Measurements from ENCODE around the gene KCND2.

KCND2 gene

GRCh38 chr7:120502132-120502531, 229.2 kb downstream of the KCND2 start:
- no peak overlapping the region for H3K4me3 ChIP-seq (ENCODE audit: low read length)
- H3K9ac ChIP-seq (ENCODE audit: low read length) = no peak overlapping the region
- H3K27me3 ChIP-seq (replicated peaks; ENCODE audit: control insufficient read depth, insufficient read depth, low read length) = no peaks in the 10 kb centered on the region
- H3K4me1 ChIP-seq (ENCODE audit: control insufficient read depth, insufficient read depth, low read length) = no peaks in the 10 kb centered on the region
- H3K9me3 ChIP-seq (ENCODE audit: control insufficient read depth, low read length) = no peaks in the 10 kb centered on the region
- DNase-seq (ENCODE audit: low read depth) = no peak
- no peaks in the 10 kb centered on the region for H3K36me3 ChIP-seq (ENCODE audit: control insufficient read depth, insufficient read depth, low read length, severe bottlenecking)

- DNase-seq (ENCODE audit: low read depth) = no peak
- Histone ChIP-seq H3K9me3 (ENCODE audit: control insufficient read depth, low read length) (no peaks in the 10 kb centered on the region), H3K9ac (ENCODE audit: low read length) (no peak overlapping the region), H3K27me3 (replicated peaks; ENCODE audit: control insufficient read depth, insufficient read depth, low read length) (no peaks in the 10 kb centered on the region), H3K4me3 (ENCODE audit: low read length) (no peak overlapping the region), H3K4me1 (ENCODE audit: control insufficient read depth, insufficient read depth, low read length) (no peaks in the 10 kb centered on the region), H3K36me3 (ENCODE audit: control insufficient read depth, insufficient read depth, low read length, severe bottlenecking) (no peaks in the 10 kb centered on the region)
Measured at GRCh38 chr7:120502825-120503224, 229.8 kb downstream of the KCND2 start.

GRCh38 chr7:120504386-120504785, 231.4 kb downstream of the KCND2 start:
- H3K9ac ChIP-seq (ENCODE audit: low read length) = no peak overlapping the region
- no peak for DNase-seq (ENCODE audit: low read depth)
- no peaks in the 10 kb centered on the region for H3K4me1 ChIP-seq (ENCODE audit: control insufficient read depth, insufficient read depth, low read length)
- H3K27me3 ChIP-seq (replicated peaks; ENCODE audit: control insufficient read depth, insufficient read depth, low read length) = no peaks in the 10 kb centered on the region
- no peak overlapping the region for H3K4me3 ChIP-seq (ENCODE audit: low read length)
- H3K36me3 ChIP-seq (ENCODE audit: control insufficient read depth, insufficient read depth, low read length, severe bottlenecking) = no peaks in the 10 kb centered on the region
- H3K9me3 ChIP-seq (ENCODE audit: control insufficient read depth, low read length) = no peaks in the 10 kb centered on the region

GRCh38 chr7:120505770-120506169, 232.8 kb downstream of the KCND2 start:
- no peaks in the 10 kb centered on the region for H3K36me3 ChIP-seq (ENCODE audit: control insufficient read depth, insufficient read depth, low read length, severe bottlenecking)
- no peak overlapping the region for H3K4me3 ChIP-seq (ENCODE audit: low read length)
- no peaks in the 10 kb centered on the region for H3K4me1 ChIP-seq (ENCODE audit: control insufficient read depth, insufficient read depth, low read length)
- no peak overlapping the region for H3K9ac ChIP-seq (ENCODE audit: low read length)
- no peaks in the 10 kb centered on the region for H3K9me3 ChIP-seq (ENCODE audit: control insufficient read depth, low read length)
- no peak for DNase-seq (ENCODE audit: low read depth)
- no peaks in the 10 kb centered on the region for H3K27me3 ChIP-seq (replicated peaks; ENCODE audit: control insufficient read depth, insufficient read depth, low read length)

GRCh38 chr7:120512701-120513100, 239.7 kb downstream of the KCND2 start:
- no peaks in the 10 kb centered on the region for H3K27me3 ChIP-seq (replicated peaks; ENCODE audit: control insufficient read depth, insufficient read depth, low read length)
- H3K9me3 ChIP-seq (ENCODE audit: control insufficient read depth, low read length) = no peaks in the 10 kb centered on the region
- H3K4me3 ChIP-seq (ENCODE audit: low read length) = no peak overlapping the region
- no peak overlapping the region for H3K9ac ChIP-seq (ENCODE audit: low read length)
- DNase-seq (ENCODE audit: low read depth) = no peak
- H3K36me3 ChIP-seq (ENCODE audit: control insufficient read depth, insufficient read depth, low read length, severe bottlenecking) = no peaks in the 10 kb centered on the region
- H3K4me1 ChIP-seq (ENCODE audit: control insufficient read depth, insufficient read depth, low read length) = no peaks in the 10 kb centered on the region

- H3K9ac ChIP-seq (ENCODE audit: low read length) = no peak overlapping the region
Measured at GRCh38 chr7:120519224-120519623, 246.2 kb downstream of the KCND2 start.

GRCh38 chr7:120521761-120522737, 249.1 kb downstream of the KCND2 start:
- Histone ChIP-seq H3K9ac (ENCODE audit: low read length) (no peak overlapping the region), H3K4me1 (ENCODE audit: control insufficient read depth, insufficient read depth, low read length) (peaks cover 4% of the 10 kb centered on the region), H3K27me3 (replicated peaks; ENCODE audit: control insufficient read depth, insufficient read depth, low read length) (no peaks in the 10 kb centered on the region), H3K36me3 (ENCODE audit: control insufficient read depth, insufficient read depth, low read length, severe bottlenecking) (no peaks in the 10 kb centered on the region), H3K9me3 (ENCODE audit: control insufficient read depth, low read length) (no peaks in the 10 kb centered on the region), H3K4me3 (ENCODE audit: low read length) (no peak overlapping the region)
- DNase-seq (ENCODE audit: low read depth) = no peak

More at GRCh38 chr7:120519224-120519623, 246.2 kb downstream of the KCND2 start:
- Histone ChIP-seq H3K4me1 (ENCODE audit: control insufficient read depth, insufficient read depth, low read length) (no peaks in the 10 kb centered on the region), H3K27me3 (replicated peaks; ENCODE audit: control insufficient read depth, insufficient read depth, low read length) (no peaks in the 10 kb centered on the region), H3K4me3 (ENCODE audit: low read length) (no peak overlapping the region), H3K36me3 (ENCODE audit: control insufficient read depth, insufficient read depth, low read length, severe bottlenecking) (no peaks in the 10 kb centered on the region), H3K9me3 (ENCODE audit: control insufficient read depth, low read length) (no peaks in the 10 kb centered on the region)
- DNase-seq (ENCODE audit: low read depth) = no peak

- no peaks in the 10 kb centered on the region for H3K9me3 ChIP-seq (ENCODE audit: control insufficient read depth, low read length)
- no peaks in the 10 kb centered on the region for H3K36me3 ChIP-seq (ENCODE audit: control insufficient read depth, insufficient read depth, low read length, severe bottlenecking)
- DNase-seq (ENCODE audit: low read depth) = no peak
- H3K9ac ChIP-seq (ENCODE audit: low read length) = no peak overlapping the region
- no peaks in the 10 kb centered on the region for H3K27me3 ChIP-seq (replicated peaks; ENCODE audit: control insufficient read depth, insufficient read depth, low read length)
- no peak overlapping the region for H3K4me3 ChIP-seq (ENCODE audit: low read length)
- H3K4me1 ChIP-seq (ENCODE audit: control insufficient read depth, insufficient read depth, low read length) = peaks cover 4% of the 10 kb centered on the region
Measured at GRCh38 chr7:120523985-120524384, 251.0 kb downstream of the KCND2 start.

GRCh38 chr7:120526902-120527509, 254.0 kb downstream of the KCND2 start:
- H3K4me1 ChIP-seq (ENCODE audit: control insufficient read depth, insufficient read depth, low read length) = peaks cover 4% of the 10 kb centered on the region
- no peak overlapping the region for H3K4me3 ChIP-seq (ENCODE audit: low read length)
- no peaks in the 10 kb centered on the region for H3K36me3 ChIP-seq (ENCODE audit: control insufficient read depth, insufficient read depth, low read length, severe bottlenecking)
- H3K27me3 ChIP-seq (replicated peaks; ENCODE audit: control insufficient read depth, insufficient read depth, low read length) = no peaks in the 10 kb centered on the region
- H3K9ac ChIP-seq (ENCODE audit: low read length) = no peak overlapping the region
- DNase-seq (ENCODE audit: low read depth) = no peak
- no peaks in the 10 kb centered on the region for H3K9me3 ChIP-seq (ENCODE audit: control insufficient read depth, low read length)

GRCh38 chr7:120529736-120530135, 256.8 kb downstream of the KCND2 start:
- Histone ChIP-seq H3K9me3 (ENCODE audit: control insufficient read depth, low read length) (no peaks in the 10 kb centered on the region), H3K4me1 (ENCODE audit: control insufficient read depth, insufficient read depth, low read length) (peaks cover 3% of the 10 kb centered on the region), H3K9ac (ENCODE audit: low read length) (no peak overlapping the region), H3K36me3 (ENCODE audit: control insufficient read depth, insufficient read depth, low read length, severe bottlenecking) (no peaks in the 10 kb centered on the region), H3K27me3 (replicated peaks; ENCODE audit: control insufficient read depth, insufficient read depth, low read length) (no peaks in the 10 kb centered on the region), H3K4me3 (ENCODE audit: low read length) (no peak overlapping the region)
- no peak for DNase-seq (ENCODE audit: low read depth)

GRCh38 chr7:120538335-120538734, 265.4 kb downstream of the KCND2 start:
- peaks cover 8% of the 10 kb centered on the region for H3K4me1 ChIP-seq (ENCODE audit: control insufficient read depth, insufficient read depth, low read length)

More at GRCh38 chr7:120538335-120538734, 265.4 kb downstream of the KCND2 start:
- no peak for DNase-seq (ENCODE audit: low read depth)
- no peak overlapping the region for H3K9ac ChIP-seq (ENCODE audit: low read length)
- H3K27me3 ChIP-seq (replicated peaks; ENCODE audit: control insufficient read depth, insufficient read depth, low read length) = no peaks in the 10 kb centered on the region
- no peaks in the 10 kb centered on the region for H3K36me3 ChIP-seq (ENCODE audit: control insufficient read depth, insufficient read depth, low read length, severe bottlenecking)
- peaks cover 4% of the 10 kb centered on the region for H3K9me3 ChIP-seq (ENCODE audit: control insufficient read depth, low read length)
- H3K4me3 ChIP-seq (ENCODE audit: low read length) = no peak overlapping the region

All from adipocyte (in vitro differentiated cells).